Naive thymus-derived CD4-positive, alpha-beta T cell (primary cell): Measurements from ENCODE around the gene ELOVL4. TPM values are rescaled to one million over a fixed set of nuclear protein-coding genes. Genes with fewer than 3 reads are reported as not detected.
A peak's percentile ranks its signal among the peaks of the same experiment; 100 is the strongest.

Experiments
- ATAC-seq: fragments of 150-1000 bp; cut with Tn5 transposase; 2 replicates; pipeline ENCODE4 v1.10.0; 2021; ENCODE audit warnings: mild to moderate bottlenecking, moderate library complexity
- CTCF ChIA-PET: fragments of 350-600 bp; sonication (Branson Sonifier 250); formaldehyde crosslinking; loops from one replicate; lab custom pipeline; 2021; ENCODE audit warnings: antibody characterized with exemption; lab: Charles Lee
- POLR2A ChIA-PET: fragments of 350-600 bp; sonication (Branson Sonifier 250); formaldehyde crosslinking; loops from one replicate; lab custom pipeline; 2021; ENCODE audit warnings: antibody characterized with exemption, inconsistent platforms; lab: Charles Lee
- DNase-seq, 9 donors: peaks; one replicate each; pipeline versions ENCODE4 v3.0.0 to v3.0.0-alpha.2; 2020 to 2022; ENCODE audit warnings: mixed read lengths in 1 of 9
- H3K27ac ChIP-seq: one replicate; pipeline ENCODE4 v1.7.0; 2013; ENCODE audit warnings: mild to moderate bottlenecking, low read depth, low read length, moderate library complexity
- H3K27me3 ChIP-seq, 2 donors: one replicate each; pipeline ENCODE4 v1.7.0; 2013; ENCODE audit warnings: low read length in 2 of 2, mild to moderate bottlenecking in 2 of 2, moderate library complexity in 2 of 2; ENCODE audit not compliant: control insufficient read depth in 2 of 2, insufficient read depth in 2 of 2
- H3K36me3 ChIP-seq, 3 experiments: 1 replicate in 2 of 3; 2 replicates in 1 of 3; pipeline ENCODE4 v1.7.0; 2013; ENCODE audit warnings: low read length in 3 of 3, mild to moderate bottlenecking in 3 of 3, moderate library complexity in 1 of 3; ENCODE audit not compliant: insufficient read depth in 3 of 3, control insufficient read depth in 2 of 3
- H3K4me1 ChIP-seq, 2 donors: one replicate each; pipeline ENCODE4 v1.7.0; 2013; ENCODE audit warnings: low read length in 2 of 2, mild to moderate bottlenecking in 2 of 2, moderate library complexity in 1 of 2; ENCODE audit not compliant: control insufficient read depth in 2 of 2, insufficient read depth in 2 of 2
- H3K4me3 ChIP-seq: 2 replicates; pipeline ENCODE4 v1.7.0; 2013; ENCODE audit warnings: mild to moderate bottlenecking, low read length
- H3K9me3 ChIP-seq, 3 experiments: 1 replicate in 2 of 3; 2 replicates in 1 of 3; pipeline ENCODE4 v1.7.0; 2013; ENCODE audit warnings: low read length in 3 of 3; ENCODE audit not compliant: control insufficient read depth in 2 of 3
- H3K27ac Mint-ChIP-seq, 9 donors: one replicate each; pipeline ENCODE4 v1.8.0; 2020 to 2022; ENCODE audit warnings: mixed read lengths in 9 of 9, mild to moderate bottlenecking in 8 of 9, moderate library complexity in 5 of 9, inconsistent platforms in 2 of 9
- H3K27me3 Mint-ChIP-seq, 5 donors: one replicate each; pipeline ENCODE4 v1.8.0; 2021 to 2022; ENCODE audit warnings: mixed read lengths in 5 of 5, mild to moderate bottlenecking in 1 of 5
- H3K36me3 Mint-ChIP-seq, 5 donors: one replicate each; pipeline ENCODE4 v1.8.0; 2020 to 2022; ENCODE audit warnings: mixed read lengths in 5 of 5, mild to moderate bottlenecking in 3 of 5, inconsistent platforms in 1 of 5
- H3K4me1 Mint-ChIP-seq, 7 donors: one replicate each; pipeline ENCODE4 v1.8.0; 2020 to 2022; ENCODE audit warnings: mixed read lengths in 7 of 7, mild to moderate bottlenecking in 3 of 7, inconsistent platforms in 1 of 7
- H3K4me3 Mint-ChIP-seq, 10 donors: one replicate each; pipeline ENCODE4 v1.8.0; 2020 to 2022; ENCODE audit warnings: mild to moderate bottlenecking in 10 of 10, mixed read lengths in 10 of 10, moderate library complexity in 6 of 10, inconsistent platforms in 2 of 10
- H3K9me3 Mint-ChIP-seq, 11 donors: one replicate each; pipeline ENCODE4 v1.8.0; 2020 to 2022; ENCODE audit warnings: mixed read lengths in 11 of 11, mild to moderate bottlenecking in 4 of 11, inconsistent platforms in 1 of 11, moderate library complexity in 1 of 11
- intact Hi-C, 2 donors: fragments of 100-400 bp; cut with micrococcal nuclease; formaldehyde crosslinking; loops; one replicate each; pipeline ENCODE4 v1.15.1; 2023
- polyA plus RNA-seq, 2 donors: library from polyadenylated mRNA; unstranded; fragments of 300-500 nt; fragmentation: Illumina TruSeq; gene quantifications; one replicate each; pipeline ENCODE4 v1.2.3, GENCODE V29; 2021
- total RNA-seq, 6 experiments: library from RNA in 5 of 6; stranded (reverse) in 5 of 6; gene quantifications; 1 replicate in 5 of 6; 2 replicates in 1 of 6; pipeline ENCODE4 v1.2.3 and lab custom pipeline; 2021 to 2026

ELOVL4 gene
- total and polyA plus RNA-seq, 7 experiments from 2014 or later: 0.11 to 1.6 (median 0.39) TPM

DNA sequence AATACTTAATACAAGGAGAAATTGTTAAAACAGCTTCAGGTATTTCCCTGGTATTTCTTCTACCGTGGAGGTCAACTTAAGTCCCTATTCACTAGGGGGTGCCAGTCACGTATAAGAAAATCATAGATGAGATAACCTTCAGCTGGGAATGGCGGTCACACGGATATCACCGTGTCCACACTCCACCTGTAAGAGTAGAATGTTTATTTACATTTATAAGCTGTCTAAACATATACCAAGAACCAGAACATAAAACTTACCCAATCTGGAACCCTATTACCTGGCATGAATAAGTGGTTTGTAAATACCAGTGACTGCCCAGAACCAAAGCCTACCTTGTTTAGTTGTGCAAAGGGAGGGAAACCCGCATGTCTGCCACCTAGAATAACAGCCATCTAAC is 1.9 kb upstream of the ELOVL4 start:
- H3K4me1 Mint-ChIP-seq: peaks cover 13 to 25% (median 19%) of the 10 kb centered on the region in 7 donors
- peak overlapping the region in 1 of 9 donors; percentile 56 for H3K27ac Mint-ChIP-seq
- intact Hi-C loops: loop anchor here (1.0 to 5.0 kb wide), 5 partner anchors 80 to 1804 kb away; partner anchors contain the start of gene TENT5A (in 1 of the 2)
- peak in 8 of 9 donors; percentile 36 to 61 (median 44) for DNase-seq
- Histone ChIP-seq H3K9me3 (no peaks in the 10 kb centered on the region), H3K36me3 (no peaks in the 10 kb centered on the region), H3K4me1 (peaks cover 4 to 16% of the 10 kb centered on the region in 2 donors), H3K27ac (no peak overlapping the region), H3K4me3 (no peak overlapping the region), H3K27me3 (no peaks in the 10 kb centered on the region)
- peak overlapping the region in 5 of 10 donors; percentile 10 to 55 (median 16) for H3K4me3 Mint-ChIP-seq
- ChIA-PET POLR2A (no interaction called here), CTCF (interaction anchor here (0.5 to 2.4 kb wide), 12 partner anchors 11 to 1804 kb away, joined by 3 to 18 read pairs (median 3); partner anchors contain the start of gene BCKDHB)
- H3K27me3 Mint-ChIP-seq: peaks cover 32 to 57% (median 43%) of the 10 kb centered on the region in 5 donors
- peak; percentile 65 for ATAC-seq
- H3K36me3 Mint-ChIP-seq: no peaks in the 10 kb centered on the region
- H3K9me3 Mint-ChIP-seq: peaks cover 0 to 4% (median 0%) of the 10 kb centered on the region in 11 donors

- CTCF ChIA-PET: interaction anchor here (0.7 to 1.9 kb wide), 3 partner anchors 21 to 149 kb away, joined by 3 to 8 read pairs (median 4); no protein-coding TSS in a partner anchor
- intact Hi-C loops: loop anchor here (1.0 to 5.0 kb wide), 5 partner anchors 58 to 1806 kb away; partner anchors contain the start of genes TTK (in 2 of the 2), LCA5 (in 1 of the 2) and TENT5A (in 1 of the 2)
- Mint-ChIP-seq H3K36me3 (no peaks in the 10 kb centered on the region), H3K27me3 (peaks cover 46 to 63% (median 54%) of the 10 kb centered on the region in 5 donors), H3K27ac (peak overlapping the region in 3 of 9 donors; percentile 2 to 79 (median 17)), H3K4me1 (peaks cover 13 to 25% (median 19%) of the 10 kb centered on the region in 7 donors), H3K9me3 (peaks cover 0 to 4% (median 0%) of the 10 kb centered on the region in 11 donors), H3K4me3 (peak overlapping the region; percentile 81 to 90 (median 87))
- H3K4me1 ChIP-seq: peaks cover 4 to 16% of the 10 kb centered on the region in 2 donors
- peak in 8 of 9 donors; percentile 12 to 51 (median 36) for DNase-seq
- no peaks in the 10 kb centered on the region for H3K9me3 ChIP-seq
- POLR2A ChIA-PET: interaction anchor here (0.8 to 1.0 kb wide), 3 partner anchors 57 to 1807 kb away, joined by 3 to 6 read pairs (median 3); no protein-coding TSS in a partner anchor
- peak; percentile 70 for ATAC-seq
- no peak overlapping the region for H3K27ac ChIP-seq
- H3K4me3 ChIP-seq: peak overlapping the region; percentile 59
- no peaks in the 10 kb centered on the region for H3K36me3 ChIP-seq
- H3K27me3 ChIP-seq: no peaks in the 10 kb centered on the region
These were observed 822 bp downstream of the ELOVL4 start for GRCh38 chr6:79946272-79947190.

GRCh38 chr6:79943133-79943532 is 4.2 kb downstream of the ELOVL4 start:
- Mint-ChIP-seq H3K4me1 (peaks cover 13 to 24% (median 18%) of the 10 kb centered on the region in 7 donors), H3K4me3 (no peak overlapping the region), H3K36me3 (no peaks in the 10 kb centered on the region), H3K27me3 (peaks cover 38 to 63% (median 56%) of the 10 kb centered on the region in 5 donors), H3K27ac (no peak overlapping the region), H3K9me3 (peaks cover 0 to 2% (median 0%) of the 10 kb centered on the region in 11 donors)
- POLR2A ChIA-PET: no interaction called here
- H3K27me3 ChIP-seq: no peaks in the 10 kb centered on the region
- ATAC-seq: no peak
- peaks cover 4 to 16% of the 10 kb centered on the region in 2 donors for H3K4me1 ChIP-seq
- intact Hi-C loops: no loop called here
- CTCF ChIA-PET: interaction anchor here (0.6 to 0.8 kb wide), 2 partner anchors 1810 to 1864 kb away, joined by 3 to 4 read pairs; no protein-coding TSS in a partner anchor
- H3K27ac ChIP-seq: no peak overlapping the region
- DNase-seq: no peak
- no peaks in the 10 kb centered on the region for H3K36me3 ChIP-seq
- no peaks in the 10 kb centered on the region for H3K9me3 ChIP-seq
- no peak overlapping the region for H3K4me3 ChIP-seq

- CTCF ChIA-PET: no interaction called here
- Histone ChIP-seq H3K27ac (no peak overlapping the region), H3K4me1 (peaks cover 0 to 9% of the 10 kb centered on the region in 2 donors), H3K9me3 (no peaks in the 10 kb centered on the region), H3K4me3 (no peak overlapping the region), H3K36me3 (no peaks in the 10 kb centered on the region), H3K27me3 (no peaks in the 10 kb centered on the region)
- no peak overlapping the region for H3K27ac Mint-ChIP-seq
- intact Hi-C loops: no loop called here
- peaks cover 8 to 17% (median 11%) of the 10 kb centered on the region in 7 donors for H3K4me1 Mint-ChIP-seq
- H3K9me3 Mint-ChIP-seq: peaks cover 0 to under 1% (median 0%) of the 10 kb centered on the region in 11 donors
- H3K27me3 Mint-ChIP-seq: peaks cover 34 to 55% (median 49%) of the 10 kb centered on the region in 5 donors
- POLR2A ChIA-PET: interaction anchor here (0.5 kb wide), 1 partner anchor 14 kb away, joined by 3 read pairs; no protein-coding TSS in a partner anchor
- no peak for ATAC-seq
- peaks cover 0 to 4% (median 0%) of the 10 kb centered on the region in 5 donors for H3K36me3 Mint-ChIP-seq
- no peak overlapping the region for H3K4me3 Mint-ChIP-seq
- DNase-seq: no peak
These were observed 5.7 kb downstream of the ELOVL4 start for GRCh38 chr6:79941489-79942151.

- Histone ChIP-seq H3K36me3 (no peaks in the 10 kb centered on the region), H3K9me3 (no peaks in the 10 kb centered on the region), H3K27me3 (no peaks in the 10 kb centered on the region), H3K27ac (no peak overlapping the region), H3K4me1 (no peaks in the 10 kb centered on the region), H3K4me3 (no peak overlapping the region)
- H3K27ac Mint-ChIP-seq: peak overlapping the region in 1 of 9 donors; percentile 7
- peaks cover 0 to under 1% (median 0%) of the 10 kb centered on the region in 5 donors for H3K36me3 Mint-ChIP-seq
- ATAC-seq: no peak
- H3K27me3 Mint-ChIP-seq: peaks cover 0 to 22% (median 18%) of the 10 kb centered on the region in 5 donors
- DNase-seq: no peak
- intact Hi-C loops: no loop called here
- POLR2A ChIA-PET: interaction anchor here (0.7 kb wide), 1 partner anchor 1825 kb away, joined by 4 read pairs; no protein-coding TSS in a partner anchor
- H3K4me3 Mint-ChIP-seq: peak overlapping the region in 4 of 10 donors; percentile 2 to 12 (median 6)
- H3K9me3 Mint-ChIP-seq: peaks cover 0 to under 1% (median 0%) of the 10 kb centered on the region in 11 donors
- peaks cover 4 to 14% (median 8%) of the 10 kb centered on the region in 7 donors for H3K4me1 Mint-ChIP-seq
- CTCF ChIA-PET: no interaction called here
These were observed 18.8 kb downstream of the ELOVL4 start for GRCh38 chr6:79928478-79928998.
